Medulla oblongata (tissue), 1 donor: ENCODE results near the gene ELL.
A peak's percentile ranks its signal among the peaks of the same experiment; 100 is the strongest.

Experiments used
- DNase-seq: peaks from one replicate; pipeline ENCODE4 v3.0.0-alpha.2; 2015; ENCODE audit errors: extremely low spot score

The ELL gene

GRCh38 chr19:18445262-18445948, 76.5 kb downstream of the ELL start:
- no peak for DNase-seq

GRCh38 chr19:18444513-18444912, 77.4 kb downstream of the ELL start:
- DNase-seq = no peak

- DNase-seq = no peak
Observed at GRCh38 chr19:18443831-18444230, 78.0 kb downstream of the ELL start.

- DNase-seq = no peak
Observed at GRCh38 chr19:18443406-18443805, 78.5 kb downstream of the ELL start.

GRCh38 chr19:18442941-18443340, 78.9 kb downstream of the ELL start:
- no peak for DNase-seq

- no peak for DNase-seq
Observed at GRCh38 chr19:18441804-18442788, 79.8 kb downstream of the ELL start.

GRCh38 chr19:18440936-18441803, 80.7 kb downstream of the ELL start:
- DNase-seq = no peak

- no peak for DNase-seq
Observed at GRCh38 chr19:18440415-18440877, 81.4 kb downstream of the ELL start.

GRCh38 chr19:18439910-18440237, 82.0 kb downstream of the ELL start:
- no peak for DNase-seq

GRCh38 chr19:18439025-18439909, 82.6 kb downstream of the ELL start:
- no peak for DNase-seq

GRCh38 chr19:18438331-18439024, 83.4 kb downstream of the ELL start:
- DNase-seq = no peak

- no peak for DNase-seq
Observed at GRCh38 chr19:18437491-18438330, 84.2 kb downstream of the ELL start, which contains the start of gene ISYNA1. Gene ISYNA1 (minus strand): TSS chr19:18438133. CDS start chr19:18437979, 154 bp downstream.

GRCh38 chr19:18436671-18437490, 85.0 kb downstream of the ELL start:
- peak; percentile 70 for DNase-seq

- DNase-seq = no peak
Observed at GRCh38 chr19:18435842-18436670, 85.8 kb downstream of the ELL start.

GRCh38 chr19:18435178-18435841, 86.6 kb downstream of the ELL start:
- DNase-seq = no peak

- no peak for DNase-seq
Observed at GRCh38 chr19:18434411-18435175, 87.3 kb downstream of the ELL start.
